ENCODE measurements around the gene FGD2. TPM values are rescaled to one million over a fixed set of nuclear protein-coding genes. Genes with fewer than 3 reads are reported as not detected.
A peak's percentile ranks its signal among the peaks of the same experiment; 100 is the strongest.

FGD2 gene
- total and polyA plus RNA-seq, 10 donors, result 63.4 to 426 (median 270) TPM

GRCh38 chr6:36970892-36971842 is 34.3 kb upstream of the FGD2 start:
- Histone ChIP-seq H3K4me1 (no peaks in the 10 kb centered on the region), H3K9me3 (no peaks in the 10 kb centered on the region), H3K27me3 (replicated peaks in 1 of 7) (no peaks in the 10 kb centered on the region), H3K4me3 (no peak overlapping the region), H3K36me3 (peaks cover 12 to 100% (median 96%) of the 10 kb centered on the region in 6 donors), H3K27ac (no peak overlapping the region)
- intact Hi-C loops (cut with DNase I; ENCODE audit: low total_unique reads), result no loop called here
- WGBS, 5 donors, result 81 to 90% (median 88%) methylated on average over 16 to 17 of the region's 17 CpGs
- TF ChIP-seq POLR2AphosphoS5 (IDR thresholded peaks at IDR 0.05), result peak in 2 of 3 donors; percentile 17 to 26
- TF ChIP-seq POLR2A (IDR thresholded peaks at IDR 0.05), result no peak
- DNase-seq, result peak; percentile 47

GRCh38 chr6:36971921-36972673 is 33.4 kb upstream of the FGD2 start:
- Histone ChIP-seq H3K27ac (no peak overlapping the region), H3K36me3 (peaks cover 16 to 100% (median 100%) of the 10 kb centered on the region in 6 donors), H3K27me3 (replicated peaks in 1 of 7) (no peaks in the 10 kb centered on the region), H3K9me3 (no peaks in the 10 kb centered on the region), H3K4me1 (no peaks in the 10 kb centered on the region), H3K4me3 (no peak overlapping the region)
- WGBS, 5 donors, result 75 to 90% (median 87%) methylated on average over 10 to 14 of the region's 14 CpGs
- no peak for DNase-seq
- no peak for TF ChIP-seq CTCF (IDR thresholded peaks at IDR 0.05 in 8 of 11, conservative IDR thresholded peaks at IDR 0.05 in 3 of 11)
- no peak for TF ChIP-seq POLR2A (IDR thresholded peaks at IDR 0.05)
- no peak for TF ChIP-seq POLR2AphosphoS5 (IDR thresholded peaks at IDR 0.05)
- intact Hi-C loops (cut with DNase I; ENCODE audit: low total_unique reads), result no loop called here

- no peak for TF ChIP-seq CTCF (IDR thresholded peaks at IDR 0.05 in 8 of 11, conservative IDR thresholded peaks at IDR 0.05 in 3 of 11)
- intact Hi-C loops (cut with DNase I; ENCODE audit: low total_unique reads), result no loop called here
- no peak for DNase-seq
- 90 to 100% (median 97%) methylated on average over 1 of the region's 1 CpG for WGBS, 5 donors
- Histone ChIP-seq H3K27ac (no peak overlapping the region), H3K4me1 (no peaks in the 10 kb centered on the region), H3K36me3 (peaks cover 16 to 100% (median 100%) of the 10 kb centered on the region in 6 donors), H3K9me3 (no peaks in the 10 kb centered on the region), H3K27me3 (replicated peaks in 1 of 7) (no peaks in the 10 kb centered on the region), H3K4me3 (no peak overlapping the region)
Observed at GRCh38 chr6:36973190-36973589, 32.3 kb upstream of the FGD2 start.

- no peak for TF ChIP-seq POLR2A (IDR thresholded peaks at IDR 0.05)
- TF ChIP-seq POLR2AphosphoS5 (IDR thresholded peaks at IDR 0.05), result no peak
- no peak for TF ChIP-seq CTCF (IDR thresholded peaks at IDR 0.05 in 8 of 11, conservative IDR thresholded peaks at IDR 0.05 in 3 of 11)
- Histone ChIP-seq H3K9me3 (no peaks in the 10 kb centered on the region), H3K4me3 (no peak overlapping the region), H3K36me3 (peaks cover 16 to 100% (median 100%) of the 10 kb centered on the region in 6 donors), H3K27ac (no peak overlapping the region), H3K27me3 (replicated peaks in 1 of 7) (no peaks in the 10 kb centered on the region), H3K4me1 (no peaks in the 10 kb centered on the region)
- DNase-seq, result peak; percentile 24
- intact Hi-C loops (cut with DNase I; ENCODE audit: low total_unique reads), result no loop called here
- WGBS, 5 donors, result 73 to 100% (median 98%) methylated on average over 4 of the region's 4 CpGs
Observed at GRCh38 chr6:36973647-36974046, 31.8 kb upstream of the FGD2 start.
